ENCODE results near the gene ZNF428. TPM values are rescaled to one million over a fixed set of nuclear protein-coding genes. Genes with fewer than 3 reads are reported as not detected.

Gene ZNF428
- total and polyA plus RNA-seq, 7 donors, result 18.0 to 40.2 (median 33.6) TPM

- WGBS, 2 donors, result 68 to 74% methylated on average over 26 of the region's 26 CpGs
- H3K27ac ChIP-seq, result peak overlapping the region; percentile 90 to 98 (median 92)
Measured at GRCh38 chr19:43667126-43667875, 47.9 kb upstream of the ZNF428 start.

GRCh38 chr19:43664018-43664417, 44.6 kb upstream of the ZNF428 start:
- Histone ChIP-seq H3K27ac (no peak overlapping the region), H3K27me3 (no peaks in the 10 kb centered on the region), H3K36me3 (no peaks in the 10 kb centered on the region), H3K4me1 (peaks cover 0 to 9% (median 8%) of the 10 kb centered on the region in 4 donors), H3K4me3 (no peak overlapping the region), H3K9me3 (no peaks in the 10 kb centered on the region)
- intact Hi-C loops (cut with DNase I), result no loop called here
- DNase-seq, result no peak
- WGBS, 2 donors, result 35 to 78% methylated on average over 7 of the region's 7 CpGs
- TF ChIP-seq POLR2AphosphoS5 (IDR thresholded peaks at IDR 0.05), result no peak
- TF ChIP-seq CTCF (IDR thresholded peaks at IDR 0.05), result no peak
- no peak for TF ChIP-seq POLR2A (IDR thresholded peaks at IDR 0.05)
- no peak for TF ChIP-seq EP300 (IDR thresholded peaks at IDR 0.05)

More at GRCh38 chr19:43667126-43667875, 47.9 kb upstream of the ZNF428 start:
- peak overlapping the region in 3 of 4 donors; percentile 44 to 55 (median 48) for H3K4me3 ChIP-seq
- H3K4me1 ChIP-seq, result peaks cover 0 to 25% (median 20%) of the 10 kb centered on the region in 4 donors
- H3K36me3 ChIP-seq, result no peaks in the 10 kb centered on the region
- DNase-seq, result peak; percentile 76
- TF ChIP-seq POLR2AphosphoS5 (IDR thresholded peaks at IDR 0.05) (no peak), EP300 (IDR thresholded peaks at IDR 0.05) (no peak), POLR2A (IDR thresholded peaks at IDR 0.05) (no peak), CTCF (IDR thresholded peaks at IDR 0.05) (no peak)
- intact Hi-C loops (cut with DNase I), result loop anchor here (2.0 to 5.0 kb wide), 2 partner anchors 26 to 135 kb away; partner anchors contain the start of gene ZNF575
- H3K9me3 ChIP-seq, result no peaks in the 10 kb centered on the region
- no peaks in the 10 kb centered on the region for H3K27me3 ChIP-seq

- 92 to 94% methylated on average over 6 of the region's 6 CpGs for WGBS, 2 donors
- Histone ChIP-seq H3K36me3 (no peaks in the 10 kb centered on the region), H3K27me3 (no peaks in the 10 kb centered on the region), H3K9me3 (peaks cover 0 to 3% (median 0%) of the 10 kb centered on the region in 4 donors), H3K4me1 (peaks cover 0 to 3% (median 2%) of the 10 kb centered on the region in 4 donors), H3K27ac (no peak overlapping the region), H3K4me3 (no peak overlapping the region)
- intact Hi-C loops (cut with DNase I), result no loop called here
- no peak for TF ChIP-seq POLR2AphosphoS5 (IDR thresholded peaks at IDR 0.05)
- TF ChIP-seq POLR2A (IDR thresholded peaks at IDR 0.05), result no peak
- no peak for DNase-seq
Measured at GRCh38 chr19:43662487-43662886, 43.1 kb upstream of the ZNF428 start.

DNA sequence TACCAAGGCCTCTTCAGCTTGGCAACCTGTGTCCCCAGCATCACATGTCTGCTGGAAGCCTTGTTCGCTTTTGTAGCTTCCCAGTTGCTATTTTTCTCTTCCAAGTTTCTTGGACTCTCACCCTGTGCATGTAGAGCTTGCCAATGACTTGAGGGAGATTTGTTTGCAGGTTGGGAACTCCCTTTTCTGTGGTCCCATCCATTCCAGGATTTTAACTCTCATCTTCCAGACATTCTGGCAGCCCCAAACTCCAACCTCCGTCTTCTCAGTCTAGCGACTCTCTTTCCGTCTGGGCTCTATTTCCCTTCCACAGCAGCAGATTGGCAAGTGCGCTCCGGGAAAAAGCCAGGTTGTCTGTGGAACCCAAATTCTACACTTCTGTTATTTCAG, 41.5 kb upstream of the ZNF428 start:
- no peak for TF ChIP-seq POLR2AphosphoS5 (IDR thresholded peaks at IDR 0.05)
- TF ChIP-seq CTCF (IDR thresholded peaks at IDR 0.05), result no peak
- no peak for TF ChIP-seq EP300 (IDR thresholded peaks at IDR 0.05)
- TF ChIP-seq POLR2A (IDR thresholded peaks at IDR 0.05), result no peak
- Histone ChIP-seq H3K4me1 (no peaks in the 10 kb centered on the region), H3K27me3 (no peaks in the 10 kb centered on the region), H3K36me3 (peaks cover 0 to under 1% (median 0%) of the 10 kb centered on the region in 4 donors), H3K27ac (no peak overlapping the region), H3K9me3 (peaks cover 0 to 3% (median under 1%) of the 10 kb centered on the region in 4 donors), H3K4me3 (no peak overlapping the region)
- intact Hi-C loops (cut with DNase I), result no loop called here
- WGBS, 2 donors, result 97 to 98% methylated on average over 6 of the region's 6 CpGs
- DNase-seq, result no peak

GRCh38 chr19:43660301-43660970, 41.0 kb upstream of the ZNF428 start:
- peaks cover 0 to 4% (median 1%) of the 10 kb centered on the region in 4 donors for H3K36me3 ChIP-seq
- 91 to 92% methylated on average over 7 of the region's 7 CpGs for WGBS, 2 donors
- TF ChIP-seq POLR2AphosphoS5 (IDR thresholded peaks at IDR 0.05), result no peak
- TF ChIP-seq CTCF (IDR thresholded peaks at IDR 0.05), result no peak
- no peak for TF ChIP-seq EP300 (IDR thresholded peaks at IDR 0.05)
- no peak for TF ChIP-seq POLR2A (IDR thresholded peaks at IDR 0.05)
- no peak for DNase-seq
- H3K27ac ChIP-seq, result no peak overlapping the region
- no peak overlapping the region for H3K4me3 ChIP-seq
- no peaks in the 10 kb centered on the region for H3K27me3 ChIP-seq
- H3K9me3 ChIP-seq, result peaks cover 0 to 3% (median under 1%) of the 10 kb centered on the region in 4 donors
- no peaks in the 10 kb centered on the region for H3K4me1 ChIP-seq
- intact Hi-C loops (cut with DNase I), result no loop called here

Data from sigmoid colon (tissue), 7 donors.